ENCODE measurements around the gene P2RY6. TPM values are rescaled to one million over a fixed set of nuclear protein-coding genes. Genes with fewer than 3 reads are reported as not detected.

The P2RY6 gene
- total RNA-seq, 1 experiment from 2014 or later = 0.15 TPM

DNA sequence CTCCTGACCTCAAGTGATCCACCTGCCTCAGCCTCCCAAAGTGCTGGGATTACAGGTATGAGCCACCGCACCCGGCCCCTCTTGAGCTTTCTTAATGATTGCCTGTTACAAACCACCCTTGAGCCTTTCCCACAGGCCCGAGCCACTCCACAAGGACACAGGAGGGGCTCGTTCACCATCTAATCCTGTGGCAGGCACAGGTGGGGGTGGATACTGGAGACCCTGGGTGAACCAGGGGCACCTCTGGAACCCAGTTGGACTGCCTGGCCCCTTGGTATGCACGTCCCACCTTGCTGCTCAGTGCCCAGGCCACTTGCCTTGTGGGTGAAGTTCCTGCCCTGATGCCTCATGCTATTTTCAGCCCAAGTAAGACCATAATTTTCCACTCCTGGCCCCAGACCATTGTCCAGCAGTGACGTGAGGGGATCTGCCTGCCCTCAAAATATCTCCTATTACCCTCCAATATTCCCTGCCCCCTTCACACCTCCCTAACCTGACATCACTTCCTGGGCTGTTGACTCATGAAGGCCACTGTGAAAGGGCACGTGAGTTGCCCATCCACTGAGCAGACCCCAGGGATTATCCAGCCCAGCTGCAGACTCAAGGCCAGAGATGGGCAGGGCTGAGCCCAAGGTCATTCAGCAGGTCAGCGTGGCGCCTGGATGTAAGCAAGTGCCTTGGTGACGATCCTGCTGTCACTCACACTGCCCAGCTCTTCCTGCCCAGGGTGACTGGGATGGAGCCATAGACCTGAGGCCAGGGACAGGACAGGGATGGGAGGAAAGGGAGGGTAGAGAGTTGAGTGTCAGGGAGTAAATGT, 34.5 kb upstream of the P2RY6 start:
- ChIA-PET CTCF (interaction anchor here (1.0 to 2.6 kb wide), 19 partner anchors 10 to 425 kb away, joined by 3 to 35 read pairs (median 5); no protein-coding TSS in a partner anchor), POLR2A (no interaction called here), RAD21 (ENCODE audit: low non-redundant PET in 1 of 2, low total read pairs in 2 of 2, uncharacterized antibody in 2 of 2, unreplicated experiment in 2 of 2) (interaction anchor here (1.1 to 1.3 kb wide), 3 partner anchors 51 to 52 kb away, joined by 3 to 9 read pairs (median 4); no protein-coding TSS in a partner anchor)
- no peaks in the 10 kb centered on the region for H3K79me2 ChIP-seq (ENCODE audit: insufficient read depth, low read length)
- no peaks in the 10 kb centered on the region for H4K20me1 ChIP-seq (ENCODE audit: insufficient read depth)
- TF ChIP-seq FOSL1 (IDR thresholded peaks at IDR 0.05; ENCODE audit: low read depth) (no peak), EGR1 (IDR thresholded peaks at IDR 0.05; ENCODE audit: low read depth) (no peak), TCF7L2 (IDR thresholded peaks at IDR 0.05; ENCODE audit: borderline replicate concordance, extremely low read depth, insufficient read depth, insufficient read length) (no peak), CBX3 (IDR thresholded peaks at IDR 0.05; ENCODE audit: low read depth) (no peak), EZH2 (IDR thresholded peaks at IDR 0.05) (no peak), ZNF274 (IDR thresholded peaks at IDR 0.05; ENCODE audit: low read depth, low read length) (no peak)
- TF ChIP-seq, protein P1, sequence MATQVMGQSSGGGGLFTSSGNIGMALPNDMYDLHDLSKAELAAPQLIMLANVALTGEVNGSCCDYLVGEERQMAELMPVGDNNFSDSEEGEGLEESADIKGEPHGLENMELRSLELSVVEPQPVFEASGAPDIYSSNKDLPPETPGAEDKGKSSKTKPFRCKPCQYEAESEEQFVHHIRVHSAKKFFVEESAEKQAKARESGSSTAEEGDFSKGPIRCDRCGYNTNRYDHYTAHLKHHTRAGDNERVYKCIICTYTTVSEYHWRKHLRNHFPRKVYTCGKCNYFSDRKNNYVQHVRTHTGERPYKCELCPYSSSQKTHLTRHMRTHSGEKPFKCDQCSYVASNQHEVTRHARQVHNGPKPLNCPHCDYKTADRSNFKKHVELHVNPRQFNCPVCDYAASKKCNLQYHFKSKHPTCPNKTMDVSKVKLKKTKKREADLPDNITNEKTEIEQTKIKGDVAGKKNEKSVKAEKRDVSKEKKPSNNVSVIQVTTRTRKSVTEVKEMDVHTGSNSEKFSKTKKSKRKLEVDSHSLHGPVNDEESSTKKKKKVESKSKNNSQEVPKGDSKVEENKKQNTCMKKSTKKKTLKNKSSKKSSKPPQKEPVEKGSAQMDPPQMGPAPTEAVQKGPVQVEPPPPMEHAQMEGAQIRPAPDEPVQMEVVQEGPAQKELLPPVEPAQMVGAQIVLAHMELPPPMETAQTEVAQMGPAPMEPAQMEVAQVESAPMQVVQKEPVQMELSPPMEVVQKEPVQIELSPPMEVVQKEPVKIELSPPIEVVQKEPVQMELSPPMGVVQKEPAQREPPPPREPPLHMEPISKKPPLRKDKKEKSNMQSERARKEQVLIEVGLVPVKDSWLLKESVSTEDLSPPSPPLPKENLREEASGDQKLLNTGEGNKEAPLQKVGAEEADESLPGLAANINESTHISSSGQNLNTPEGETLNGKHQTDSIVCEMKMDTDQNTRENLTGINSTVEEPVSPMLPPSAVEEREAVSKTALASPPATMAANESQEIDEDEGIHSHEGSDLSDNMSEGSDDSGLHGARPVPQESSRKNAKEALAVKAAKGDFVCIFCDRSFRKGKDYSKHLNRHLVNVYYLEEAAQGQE (IDR thresholded peaks at IDR 0.05; ENCODE audit: low read depth) = no peak
- TF ChIP-seq, protein P2, sequence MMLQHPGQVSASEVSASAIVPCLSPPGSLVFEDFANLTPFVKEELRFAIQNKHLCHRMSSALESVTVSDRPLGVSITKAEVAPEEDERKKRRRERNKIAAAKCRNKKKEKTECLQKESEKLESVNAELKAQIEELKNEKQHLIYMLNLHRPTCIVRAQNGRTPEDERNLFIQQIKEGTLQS (IDR thresholded peaks at IDR 0.05) = no peak
- H2AFZ ChIP-seq (ENCODE audit: low read depth, low read length, poor library complexity, severe bottlenecking) = no peak overlapping the region
- no peaks in the 10 kb centered on the region for H3K36me3 ChIP-seq (ENCODE audit: control insufficient read depth in 1 of 2, insufficient read depth in 2 of 2, low read length in 2 of 2)
- H3K4me1 ChIP-seq (ENCODE audit: control insufficient read depth in 1 of 2, insufficient read depth in 2 of 2, low read length in 2 of 2) = peaks cover 0 to 21% of the 10 kb centered on the region in 2 experiments; a peak in 1 of 4 replicates
- BruUV-seq (replicated peaks) = no TSS peak
- H3K9me3 ChIP-seq (ENCODE audit: control insufficient read depth in 1 of 2, insufficient read depth in 1 of 2, low read depth in 1 of 2, low read length in 2 of 2) = no peaks in the 10 kb centered on the region
- no peaks in the 10 kb centered on the region for H3K27me3 ChIP-seq (ENCODE audit: insufficient read depth, low read length)
- no peak overlapping the region for H3K4me3 ChIP-seq (replicated peaks in 1 of 2; ENCODE audit: low read depth in 1 of 2, low read length in 2 of 2)
- ATAC-seq = no peak
- no peak overlapping the region for H3K9ac ChIP-seq (ENCODE audit: low read length)
- no peak overlapping the region for H3K4me2 ChIP-seq (ENCODE audit: low read length)
- no peak for DNase-seq (ENCODE audit: low read depth, low spot score)
- H3K9me2 ChIP-seq (ENCODE audit: insufficient read depth) = no peaks in the 10 kb centered on the region
- intact Hi-C loops (cut with micrococcal nuclease) = loop anchor here (1.0 kb wide), 1 partner anchor 52 kb away; no protein-coding TSS in a partner anchor
- no peak overlapping the region for H3K27ac ChIP-seq (ENCODE audit: low read depth, low read length)

All from HCT116 (cell line).